ENCODE data around the gene OGN. TPM values are rescaled to one million over a fixed set of nuclear protein-coding genes. Genes with fewer than 3 reads are reported as not detected.

The OGN gene
- total RNA-seq, 1 donor from 2014 or later, result not detected

DNA sequence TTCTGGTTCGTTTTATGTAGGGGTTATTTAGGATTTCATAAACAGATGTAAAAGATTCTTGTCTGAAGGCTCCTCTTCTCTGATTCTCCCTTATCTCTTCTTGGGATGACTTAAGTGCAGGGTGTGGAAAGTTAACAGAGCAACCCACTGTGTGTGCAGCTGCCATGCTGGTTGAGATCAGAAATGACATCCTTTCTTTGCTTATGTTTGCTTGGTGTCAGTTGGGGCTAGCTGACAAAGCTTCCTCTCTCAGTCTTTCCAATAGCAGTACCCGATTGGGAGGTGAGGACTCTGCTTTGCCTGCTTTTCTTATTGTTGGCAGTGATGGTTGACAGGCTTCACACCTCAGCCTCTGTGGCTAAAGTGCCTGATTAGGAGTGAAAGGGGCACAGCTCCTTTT is 26.5 kb downstream of the OGN start:
- no peak overlapping the region for H3K4me3 ChIP-seq (ENCODE audit: low read depth, low read length)
- TF ChIP-seq, protein P1, sequence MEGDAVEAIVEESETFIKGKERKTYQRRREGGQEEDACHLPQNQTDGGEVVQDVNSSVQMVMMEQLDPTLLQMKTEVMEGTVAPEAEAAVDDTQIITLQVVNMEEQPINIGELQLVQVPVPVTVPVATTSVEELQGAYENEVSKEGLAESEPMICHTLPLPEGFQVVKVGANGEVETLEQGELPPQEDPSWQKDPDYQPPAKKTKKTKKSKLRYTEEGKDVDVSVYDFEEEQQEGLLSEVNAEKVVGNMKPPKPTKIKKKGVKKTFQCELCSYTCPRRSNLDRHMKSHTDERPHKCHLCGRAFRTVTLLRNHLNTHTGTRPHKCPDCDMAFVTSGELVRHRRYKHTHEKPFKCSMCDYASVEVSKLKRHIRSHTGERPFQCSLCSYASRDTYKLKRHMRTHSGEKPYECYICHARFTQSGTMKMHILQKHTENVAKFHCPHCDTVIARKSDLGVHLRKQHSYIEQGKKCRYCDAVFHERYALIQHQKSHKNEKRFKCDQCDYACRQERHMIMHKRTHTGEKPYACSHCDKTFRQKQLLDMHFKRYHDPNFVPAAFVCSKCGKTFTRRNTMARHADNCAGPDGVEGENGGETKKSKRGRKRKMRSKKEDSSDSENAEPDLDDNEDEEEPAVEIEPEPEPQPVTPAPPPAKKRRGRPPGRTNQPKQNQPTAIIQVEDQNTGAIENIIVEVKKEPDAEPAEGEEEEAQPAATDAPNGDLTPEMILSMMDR (conservative IDR thresholded peaks at IDR 0.05; ENCODE audit: low read depth, low read length), result no peak
- no peak for DNase-seq (ENCODE audit: low read depth)

DNA sequence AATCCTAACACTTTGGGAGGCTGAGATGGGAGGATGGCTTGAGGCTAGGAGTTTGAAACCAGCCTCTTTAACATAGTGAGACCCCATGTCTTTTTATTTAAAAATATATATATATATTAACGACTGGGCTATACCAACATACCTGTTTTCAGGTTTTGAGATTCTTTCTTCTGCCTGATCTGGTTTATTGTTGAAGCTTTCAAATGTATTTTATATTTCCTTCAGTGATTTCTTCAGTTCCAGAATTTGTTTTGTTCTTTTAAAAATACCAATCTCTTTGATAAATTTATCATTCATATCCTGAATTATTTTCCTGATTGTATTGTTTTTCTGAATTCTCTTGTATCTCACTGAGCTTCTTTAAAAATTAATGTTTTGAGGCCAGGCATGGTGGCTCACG is 31.2 kb downstream of the OGN start:
- TF ChIP-seq, protein P1 (conservative IDR thresholded peaks at IDR 0.05; ENCODE audit: low read depth, low read length), result no peak
- no peak for DNase-seq (ENCODE audit: low read depth)
- H3K4me3 ChIP-seq (ENCODE audit: low read depth, low read length), result no peak overlapping the region

DNA sequence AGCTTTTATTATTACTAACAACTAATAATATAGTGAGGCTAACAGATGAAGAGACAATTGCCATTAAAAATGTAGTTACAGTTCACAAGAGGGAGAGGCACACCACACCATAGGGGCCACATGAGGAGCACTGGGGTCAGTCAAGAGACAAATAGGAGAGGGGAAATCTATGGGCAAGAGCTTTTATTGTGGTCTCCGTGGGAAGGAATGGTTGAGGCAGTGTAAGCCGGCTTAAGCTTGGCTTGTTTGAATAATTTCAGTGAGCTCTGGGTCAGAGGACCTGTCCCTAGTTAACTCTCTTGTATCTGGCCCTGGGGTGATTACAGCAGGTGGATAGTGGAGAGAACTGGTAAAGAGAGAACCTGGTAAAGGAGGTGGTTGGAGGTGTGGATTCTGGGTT is 35.3 kb downstream of the OGN start:
- no peak overlapping the region for H3K4me3 ChIP-seq (ENCODE audit: low read depth, low read length)
- no peak for DNase-seq (ENCODE audit: low read depth)
- TF ChIP-seq, protein P1 (conservative IDR thresholded peaks at IDR 0.05; ENCODE audit: low read depth, low read length), result no peak

DNA sequence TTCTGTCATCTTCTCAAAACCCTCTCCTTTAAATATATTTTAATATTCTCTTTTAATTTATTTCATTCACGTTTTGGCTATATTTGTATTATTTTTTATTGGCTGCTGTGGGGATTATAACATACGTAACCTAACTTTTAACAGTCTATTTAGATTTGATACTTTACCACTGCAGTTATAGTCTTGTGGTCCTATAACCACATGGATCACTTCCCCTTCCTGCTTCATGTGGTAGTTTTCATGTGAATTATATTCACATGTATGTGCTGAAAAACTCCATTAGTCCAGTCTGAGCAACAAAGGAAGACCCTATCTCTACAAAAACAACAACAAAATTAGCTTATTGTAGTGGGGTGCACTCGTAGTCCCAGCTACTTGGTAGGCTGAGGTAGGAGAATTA is 44.3 kb downstream of the OGN start:
- TF ChIP-seq, protein P1 (conservative IDR thresholded peaks at IDR 0.05; ENCODE audit: low read depth, low read length), result no peak
- H3K4me3 ChIP-seq (ENCODE audit: low read depth, low read length), result no peak overlapping the region
- no peak for DNase-seq (ENCODE audit: low read depth)

DNA sequence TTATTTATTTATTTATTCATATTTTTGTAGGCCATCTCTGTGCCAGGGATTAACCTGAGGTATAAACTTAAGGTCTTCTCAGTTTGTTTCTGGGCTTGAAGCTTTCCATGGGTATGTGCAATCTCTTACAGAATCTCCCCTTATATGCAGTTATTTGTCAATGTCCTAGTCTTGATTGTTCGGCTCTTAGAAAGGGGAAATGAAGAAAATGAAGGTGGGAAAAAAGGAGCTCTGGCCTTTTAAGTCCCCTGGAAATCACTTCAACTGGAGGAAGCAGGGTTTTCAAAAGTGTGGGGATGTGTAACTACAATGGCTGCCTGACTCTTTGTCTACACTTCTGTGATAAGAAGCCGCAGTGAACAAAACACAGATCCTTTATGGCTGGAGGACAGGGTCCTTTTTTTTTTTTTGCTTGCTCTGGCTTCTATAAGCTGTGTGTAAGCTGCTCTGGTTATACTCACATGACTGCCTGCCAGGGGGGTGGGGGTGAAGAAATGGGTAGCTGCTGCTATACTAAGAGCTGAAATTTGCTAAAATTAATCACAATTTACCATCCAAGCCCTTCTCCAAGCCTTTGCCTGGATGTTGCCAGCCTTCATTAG is 44.9 kb downstream of the OGN start:
- H3K4me3 ChIP-seq (ENCODE audit: low read depth, low read length), result no peak overlapping the region
- TF ChIP-seq, protein P1 (conservative IDR thresholded peaks at IDR 0.05; ENCODE audit: low read depth, low read length), result no peak
- no peak for DNase-seq (ENCODE audit: low read depth)

DNA sequence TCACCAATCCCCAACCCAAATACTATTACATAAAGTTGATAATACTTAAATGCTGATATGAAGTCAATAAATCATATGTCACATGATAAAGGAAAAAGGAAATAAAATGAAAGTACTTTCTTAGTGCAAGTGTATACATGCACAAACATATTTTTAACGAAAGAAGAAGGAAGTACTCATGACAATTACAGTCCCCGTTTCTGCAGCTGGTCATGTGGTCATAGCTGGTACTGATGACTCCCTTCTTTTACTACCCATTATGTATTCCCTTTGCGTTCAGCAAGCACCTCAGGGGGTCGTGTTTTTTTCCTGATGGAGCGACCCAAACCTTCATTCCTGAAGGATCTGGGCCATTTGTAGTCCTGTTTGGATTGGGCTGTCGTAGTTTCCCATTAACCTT is 51.3 kb downstream of the OGN start:
- TF ChIP-seq, protein P1 (conservative IDR thresholded peaks at IDR 0.05; ENCODE audit: low read depth, low read length), result no peak
- no peak for DNase-seq (ENCODE audit: low read depth)
- no peak overlapping the region for H3K4me3 ChIP-seq (ENCODE audit: low read depth, low read length)

DNA sequence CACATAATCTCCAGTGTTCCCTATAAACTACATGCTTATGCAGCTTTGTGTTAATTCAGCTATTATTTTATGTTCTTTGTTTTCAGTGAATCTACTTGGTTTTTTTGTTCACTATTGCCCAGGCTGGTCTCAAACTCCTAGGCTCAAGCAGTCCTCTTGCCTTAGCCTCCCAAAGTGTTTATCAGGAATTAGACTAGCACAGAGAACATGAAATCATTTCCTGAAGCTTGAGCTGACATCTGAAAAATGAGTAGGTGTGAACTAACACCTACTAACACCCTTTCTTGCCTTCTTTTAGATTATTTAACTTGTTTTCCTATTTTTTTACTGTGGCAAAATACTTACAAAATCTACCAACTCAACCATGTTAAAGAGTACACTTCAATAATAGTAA is 53.6 kb downstream of the OGN start:
- TF ChIP-seq, protein P1 (conservative IDR thresholded peaks at IDR 0.05; ENCODE audit: low read depth, low read length), result no peak

More for the DNA sequence above, 53.6 kb downstream of the OGN start:
- no peak overlapping the region for H3K4me3 ChIP-seq (ENCODE audit: low read depth, low read length)
- DNase-seq (ENCODE audit: low read depth), result no peak

Measured in epithelial cell of proximal tubule (primary cell).